ENCODE data around the gene FHL3. TPM values are rescaled to one million over a fixed set of nuclear protein-coding genes. Genes with fewer than 3 reads are reported as not detected.
"Not testable (repeated sequence)": the region's sequence is repeated elsewhere in the genome, so short reads cannot be mapped to it uniquely, and the experiment has no call there.

Gene FHL3
- total RNA-seq, 1 donor from 2014 or later = 27.9 TPM

GRCh38 chr1:37998913-37999429 is 6.3 kb downstream of the FHL3 start:
- ATAC-seq (no peak), DNase-seq (ENCODE audit: low spot score) (no peak)
- intact Hi-C loops (cut with DNase I) = no loop called here

- intact Hi-C loops (cut with DNase I) = no loop called here
- ATAC-seq (no peak), DNase-seq (ENCODE audit: low spot score) (no peak)
Observed at GRCh38 chr1:37998089-37998808, 7.1 kb downstream of the FHL3 start.

GRCh38 chr1:37997256-37998088 is 7.8 kb downstream of the FHL3 start:
- DNase-seq (ENCODE audit: low spot score) = no peak
- intact Hi-C loops (cut with DNase I) = no loop called here
- no peak for ATAC-seq

GRCh38 chr1:37995751-37996345 is 9.5 kb downstream of the FHL3 start:
- intact Hi-C loops (cut with DNase I) = no loop called here
- ATAC-seq = peak; percentile 64
- peak; percentile 88 for DNase-seq (ENCODE audit: low spot score)

GRCh38 chr1:37994886-37995566 is 10.3 kb downstream of the FHL3 start:
- ATAC-seq (no peak), DNase-seq (ENCODE audit: low spot score) (no peak)
- intact Hi-C loops (cut with DNase I) = no loop called here

GRCh38 chr1:37989361-37989930 is 15.9 kb downstream of the FHL3 start:
- intact Hi-C loops (cut with DNase I) = no loop called here
- DNase-seq (ENCODE audit: low spot score) (no peak), ATAC-seq (peak; percentile 51)

GRCh38 chr1:37987679-37988078 is 17.6 kb downstream of the FHL3 start:
- intact Hi-C loops (cut with DNase I) = no loop called here
- ATAC-seq = no peak
- no peak for DNase-seq (ENCODE audit: low spot score)

GRCh38 chr1:37983546-37983945 is 21.8 kb downstream of the FHL3 start:
- no peak for DNase-seq (ENCODE audit: low spot score)
- intact Hi-C loops (cut with DNase I) = no loop called here
- no peak for ATAC-seq

GRCh38 chr1:37978541-37978940 is 26.8 kb downstream of the FHL3 start:
- intact Hi-C loops (cut with DNase I) = no loop called here
- no peak for DNase-seq (ENCODE audit: low spot score)
- ATAC-seq = no peak

- ATAC-seq = not testable (repeated sequence)
Observed at GRCh38 chr1:37975083-37975482, 30.2 kb downstream of the FHL3 start.

GRCh38 chr1:37974567-37974966 is 30.7 kb downstream of the FHL3 start:
- ATAC-seq (no peak), DNase-seq (ENCODE audit: low spot score) (no peak)
- intact Hi-C loops (cut with DNase I) = no loop called here

More at GRCh38 chr1:37975083-37975482, 30.2 kb downstream of the FHL3 start:
- intact Hi-C loops (cut with DNase I); DNase-seq (ENCODE audit: low spot score): not testable (repeated sequence)

GRCh38 chr1:37973684-37974083 is 31.6 kb downstream of the FHL3 start:
- DNase-seq (ENCODE audit: low spot score); ATAC-seq; intact Hi-C loops (cut with DNase I): not testable (repeated sequence)

- intact Hi-C loops (cut with DNase I) = no loop called here
- no peak for DNase-seq (ENCODE audit: low spot score)
- ATAC-seq = no peak
Observed at GRCh38 chr1:37965301-37965700, 40.0 kb downstream of the FHL3 start.

GRCh38 chr1:37964106-37964505 is 41.2 kb downstream of the FHL3 start:
- ATAC-seq; intact Hi-C loops (cut with DNase I): not testable (repeated sequence)
- peak; percentile 14 for DNase-seq (ENCODE audit: low spot score)

- intact Hi-C loops (cut with DNase I) = no loop called here
- DNase-seq (ENCODE audit: low spot score) (no peak), ATAC-seq (no peak)
Observed at GRCh38 chr1:37958690-37959089, 46.6 kb downstream of the FHL3 start.

GRCh38 chr1:37955685-37956084 is 49.6 kb downstream of the FHL3 start:
- ATAC-seq (no peak), DNase-seq (ENCODE audit: low spot score) (no peak)
- intact Hi-C loops (cut with DNase I) = no loop called here

GRCh38 chr1:37954316-37954971 is 50.9 kb downstream of the FHL3 start:
- DNase-seq (ENCODE audit: low spot score) (no peak), ATAC-seq (no peak)
- intact Hi-C loops (cut with DNase I) = no loop called here

GRCh38 chr1:37952738-37953137 is 52.6 kb downstream of the FHL3 start:
- no peak for ATAC-seq
- DNase-seq (ENCODE audit: low spot score) = peak; percentile 31
- intact Hi-C loops (cut with DNase I) = no loop called here

Data from sciatic nerve (tissue), 2 donors.